Progenitor cell of endocrine pancreas (in vitro differentiated cells): ENCODE results near the gene MEIS1. TPM values are rescaled to one million over a fixed set of nuclear protein-coding genes. Genes with fewer than 3 reads are reported as not detected.
A peak's percentile ranks its signal among the peaks of the same experiment; 100 is the strongest.

Source experiments
- DNase-seq: peaks from one replicate; pipeline ENCODE4 v3.0.0; 2021; ENCODE audit warnings: low spot score; ENCODE audit not compliant: unreplicated experiment
- H3K27ac Mint-ChIP-seq: 2 replicates; pipeline ENCODE4 v1.8.0; 2021; ENCODE audit warnings: mild to moderate bottlenecking, moderate library complexity, mixed read lengths
- H3K27me3 Mint-ChIP-seq: 2 replicates; pipeline ENCODE4 v1.8.0; 2021; ENCODE audit warnings: mixed read lengths
- H3K36me3 Mint-ChIP-seq: 2 replicates; pipeline ENCODE4 v1.8.0; 2022; ENCODE audit warnings: mixed read lengths; ENCODE audit not compliant: insufficient read depth
- H3K4me1 Mint-ChIP-seq: 2 replicates; pipeline ENCODE4 v1.8.0; 2021; ENCODE audit warnings: low read depth, mixed read lengths
- H3K4me3 Mint-ChIP-seq: 2 replicates; pipeline ENCODE4 v1.8.0; 2021; ENCODE audit warnings: low read depth, mild to moderate bottlenecking, moderate library complexity, mixed read lengths
- H3K9me3 Mint-ChIP-seq: 2 replicates; pipeline ENCODE4 v1.8.0; 2021; ENCODE audit warnings: low read depth, mixed read lengths
- CTCF ChIP-seq: fragments of 200-600 bp; sonication (generic); IDR thresholded peaks from one replicate; pipeline ENCODE4 v1.5.0; 2021; ENCODE audit warnings: antibody characterized with exemption, mild to moderate bottlenecking; ENCODE audit not compliant: unreplicated experiment
- total RNA-seq: library from RNA; stranded (reverse); gene quantifications from 2 replicates; pipeline ENCODE4 v1.2.1, GENCODE V29; 2021

MEIS1 gene
- total RNA-seq, 1 donor from 2014 or later, result 296 TPM

GRCh38 chr2:66455490-66455889 is 20.6 kb downstream of the MEIS1 start:
- H3K4me3 Mint-ChIP-seq, result no peak overlapping the region
- H3K36me3 Mint-ChIP-seq, result peaks cover 38% of the 10 kb centered on the region
- H3K9me3 Mint-ChIP-seq, result no peaks in the 10 kb centered on the region
- no peak for DNase-seq
- no peaks in the 10 kb centered on the region for H3K27me3 Mint-ChIP-seq
- H3K27ac Mint-ChIP-seq, result peak overlapping the region; percentile 53
- peaks cover 28% of the 10 kb centered on the region for H3K4me1 Mint-ChIP-seq
- no peak for TF ChIP-seq CTCF

GRCh38 chr2:66456183-66457041 is 21.5 kb downstream of the MEIS1 start:
- Mint-ChIP-seq H3K9me3 (no peaks in the 10 kb centered on the region), H3K4me3 (no peak overlapping the region), H3K27me3 (no peaks in the 10 kb centered on the region), H3K27ac (no peak overlapping the region), H3K36me3 (peaks cover 36% of the 10 kb centered on the region), H3K4me1 (peaks cover 27% of the 10 kb centered on the region)
- no peak for TF ChIP-seq CTCF
- no peak for DNase-seq

- Mint-ChIP-seq H3K36me3 (peaks cover 36% of the 10 kb centered on the region), H3K4me3 (no peak overlapping the region), H3K27ac (no peak overlapping the region), H3K27me3 (no peaks in the 10 kb centered on the region), H3K4me1 (peaks cover 35% of the 10 kb centered on the region), H3K9me3 (no peaks in the 10 kb centered on the region)
- no peak for DNase-seq
- no peak for TF ChIP-seq CTCF
These were observed 22.6 kb downstream of the MEIS1 start for GRCh38 chr2:66457545-66457944.

DNA sequence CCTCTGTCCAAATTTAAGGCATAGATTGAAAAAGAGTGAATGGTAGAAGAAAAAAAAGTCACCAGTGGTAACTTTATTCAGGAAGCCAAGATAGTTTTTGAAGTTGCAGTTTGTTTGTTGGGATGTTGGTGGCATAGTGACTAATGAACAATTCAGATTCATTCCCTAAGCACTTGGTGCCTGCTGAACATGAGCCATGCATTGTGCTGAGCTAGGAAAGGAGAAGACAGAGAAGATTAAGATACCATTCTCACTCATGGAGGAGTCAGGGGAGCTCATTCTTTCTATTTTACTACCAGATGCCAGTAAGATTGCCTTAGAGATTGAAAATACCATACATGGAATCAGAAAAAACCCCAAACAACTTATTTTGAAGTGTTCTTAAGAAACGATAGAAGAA is 25.1 kb downstream of the MEIS1 start:
- Mint-ChIP-seq H3K27ac (peak overlapping the region; percentile 13), H3K36me3 (peaks cover 40% of the 10 kb centered on the region), H3K4me1 (peaks cover 47% of the 10 kb centered on the region)

More for the DNA sequence above, 25.1 kb downstream of the MEIS1 start:
- H3K9me3 Mint-ChIP-seq, result no peaks in the 10 kb centered on the region
- H3K27me3 Mint-ChIP-seq, result no peaks in the 10 kb centered on the region
- H3K4me3 Mint-ChIP-seq, result no peak overlapping the region
- no peak for DNase-seq
- TF ChIP-seq CTCF, result no peak
